ENCODE results near the gene CTXN1. TPM values are rescaled to one million over a fixed set of nuclear protein-coding genes. Genes with fewer than 3 reads are reported as not detected.
A peak's percentile ranks its signal among the peaks of the same experiment; 100 is the strongest.
"Not testable (repeated sequence)": the region's sequence is repeated elsewhere in the genome, so short reads cannot be mapped to it uniquely, and the experiment has no call there.

The CTXN1 gene
- total and polyA plus RNA-seq, 8 donors = 0.67 to 5.1 (median 1.7) TPM

GRCh38 chr19:7961920-7962626 lies 36.1 kb upstream of the CTXN1 start:
- no peak for DNase-seq
- no peak for ATAC-seq
- intact Hi-C loops (cut with DNase I) = no loop called here
- H3K4me3 ChIP-seq = no peak overlapping the region
- peaks cover 0 to 29% (median 0%) of the 10 kb centered on the region in 3 donors for H3K36me3 ChIP-seq
- no peak overlapping the region for H3K27ac ChIP-seq
- H3K4me1 ChIP-seq = no peaks in the 10 kb centered on the region
- WGBS, 2 donors = 62 to 63% methylated on average over 13 of the region's 13 CpGs
- no peak for FAIRE-seq
- TF ChIP-seq, protein P1, sequence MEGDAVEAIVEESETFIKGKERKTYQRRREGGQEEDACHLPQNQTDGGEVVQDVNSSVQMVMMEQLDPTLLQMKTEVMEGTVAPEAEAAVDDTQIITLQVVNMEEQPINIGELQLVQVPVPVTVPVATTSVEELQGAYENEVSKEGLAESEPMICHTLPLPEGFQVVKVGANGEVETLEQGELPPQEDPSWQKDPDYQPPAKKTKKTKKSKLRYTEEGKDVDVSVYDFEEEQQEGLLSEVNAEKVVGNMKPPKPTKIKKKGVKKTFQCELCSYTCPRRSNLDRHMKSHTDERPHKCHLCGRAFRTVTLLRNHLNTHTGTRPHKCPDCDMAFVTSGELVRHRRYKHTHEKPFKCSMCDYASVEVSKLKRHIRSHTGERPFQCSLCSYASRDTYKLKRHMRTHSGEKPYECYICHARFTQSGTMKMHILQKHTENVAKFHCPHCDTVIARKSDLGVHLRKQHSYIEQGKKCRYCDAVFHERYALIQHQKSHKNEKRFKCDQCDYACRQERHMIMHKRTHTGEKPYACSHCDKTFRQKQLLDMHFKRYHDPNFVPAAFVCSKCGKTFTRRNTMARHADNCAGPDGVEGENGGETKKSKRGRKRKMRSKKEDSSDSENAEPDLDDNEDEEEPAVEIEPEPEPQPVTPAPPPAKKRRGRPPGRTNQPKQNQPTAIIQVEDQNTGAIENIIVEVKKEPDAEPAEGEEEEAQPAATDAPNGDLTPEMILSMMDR (IDR thresholded peaks at IDR 0.05) = no peak
- H3K9me3 ChIP-seq = no peaks in the 10 kb centered on the region
- H3K27me3 ChIP-seq = no peaks in the 10 kb centered on the region

DNA sequence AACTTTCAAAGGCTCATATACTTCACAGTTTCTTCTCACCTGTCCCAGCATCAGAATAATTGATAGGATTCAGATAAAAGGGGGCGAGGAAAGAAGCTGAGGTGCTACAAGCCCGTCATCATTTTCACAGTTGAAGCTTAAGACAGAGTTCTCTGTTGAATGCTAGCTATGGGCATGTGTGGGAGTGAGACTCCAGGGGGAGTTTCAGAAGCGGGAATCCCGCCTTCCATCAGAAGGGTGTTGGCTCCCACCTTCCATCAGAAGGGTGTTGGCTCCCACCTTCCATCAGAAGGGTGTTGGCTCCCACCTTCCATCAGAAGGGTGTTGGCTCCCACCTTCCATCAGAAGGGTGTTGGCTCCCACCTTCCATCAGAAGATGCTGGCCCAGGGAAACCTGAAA lies 35.1 kb upstream of the CTXN1 start:
- H3K4me1 ChIP-seq; intact Hi-C loops (cut with DNase I); ATAC-seq; H3K27me3 ChIP-seq; H3K27ac ChIP-seq; H3K4me3 ChIP-seq; FAIRE-seq; H3K9me3 ChIP-seq: not testable (repeated sequence)
- peak in 1 of 6 donors; percentile 7 for DNase-seq
- peaks cover 0 to 22% (median 0%) of the 10 kb centered on the region in 3 donors for H3K36me3 ChIP-seq
- WGBS, 2 donors = 93 to 94% methylated on average over 4 of the region's 4 CpGs

GRCh38 chr19:7959211-7959610 lies 33.3 kb upstream of the CTXN1 start:
- no peak overlapping the region for H3K4me3 ChIP-seq
- 74 to 76% methylated on average over 6 of the region's 6 CpGs for WGBS, 2 donors
- no peaks in the 10 kb centered on the region for H3K9me3 ChIP-seq
- H3K27ac ChIP-seq = no peak overlapping the region
- peaks cover 0 to 16% (median 0%) of the 10 kb centered on the region in 3 donors for H3K36me3 ChIP-seq
- no peaks in the 10 kb centered on the region for H3K27me3 ChIP-seq
- no peaks in the 10 kb centered on the region for H3K4me1 ChIP-seq
- FAIRE-seq (no peak), DNase-seq (no peak), ATAC-seq (no peak)
- intact Hi-C loops (cut with DNase I) = no loop called here
- TF ChIP-seq, protein P1 (IDR thresholded peaks at IDR 0.05) = no peak

- Histone ChIP-seq H3K9me3 (no peaks in the 10 kb centered on the region), H3K27me3 (no peaks in the 10 kb centered on the region), H3K27ac (no peak overlapping the region), H3K4me3 (no peak overlapping the region), H3K36me3 (no peaks in the 10 kb centered on the region), H3K4me1 (no peaks in the 10 kb centered on the region)
- FAIRE-seq = no peak
- intact Hi-C loops (cut with DNase I) = no loop called here
- TF ChIP-seq, protein P1 (IDR thresholded peaks at IDR 0.05) = no peak
- no peak for ATAC-seq
- DNase-seq = no peak
- WGBS, 2 donors = 90 to 91% methylated on average over 11 of the region's 11 CpGs
Observed at GRCh38 chr19:7955696-7956095, 29.8 kb upstream of the CTXN1 start.

DNA sequence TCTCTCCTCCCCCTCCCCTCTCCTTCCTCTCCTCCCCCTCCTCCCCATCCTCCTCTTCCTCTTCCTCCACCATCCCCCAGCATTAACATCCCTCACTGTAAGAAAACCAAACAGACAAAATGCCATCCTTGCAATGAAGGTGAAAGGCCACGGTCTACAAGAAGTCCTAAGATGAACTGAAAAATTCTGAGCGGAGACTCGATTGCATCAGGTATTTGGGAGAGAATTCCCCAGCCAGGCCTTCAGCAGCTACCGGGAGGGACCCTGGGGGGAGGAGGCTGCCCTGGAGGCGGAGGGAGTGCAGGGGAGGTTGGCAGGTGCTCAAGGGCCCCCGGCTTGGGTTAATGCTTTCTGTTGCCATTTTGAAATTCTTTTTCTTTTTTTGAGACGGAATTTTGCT lies 27.6 kb upstream of the CTXN1 start:
- TF ChIP-seq, protein P1 (IDR thresholded peaks at IDR 0.05) = no peak
- FAIRE-seq (no peak), DNase-seq (peak in 1 of 6 donors; percentile 9)

More for the DNA sequence above, 27.6 kb upstream of the CTXN1 start:
- Histone ChIP-seq H3K9me3 (no peaks in the 10 kb centered on the region), H3K4me3 (no peak overlapping the region), H3K4me1 (no peaks in the 10 kb centered on the region), H3K36me3 (no peaks in the 10 kb centered on the region), H3K27me3 (no peaks in the 10 kb centered on the region), H3K27ac (no peak overlapping the region)
- intact Hi-C loops (cut with DNase I) = no loop called here
- ATAC-seq = no peak
- 71 to 81% methylated on average over 7 of the region's 7 CpGs for WGBS, 2 donors
